ENCODE measurements around the gene STAB1.

Gene STAB1

GRCh38 chr3:52487788-52488691 lies 7.1 kb upstream of the STAB1 start:
- H3K4me3 ChIP-seq (ENCODE audit: low read depth, low read length): no peak overlapping the region
- TF ChIP-seq CTCF (IDR thresholded peaks at IDR 0.05; ENCODE audit: low read depth, low read length, missing control alignments): no peak
- no peak for DNase-seq (ENCODE audit: low read depth)

- no peak for DNase-seq (ENCODE audit: low read depth)
- H3K4me3 ChIP-seq (ENCODE audit: low read depth, low read length): no peak overlapping the region
- no peak for TF ChIP-seq CTCF (IDR thresholded peaks at IDR 0.05; ENCODE audit: low read depth, low read length, missing control alignments)
These were observed 6.4 kb upstream of the STAB1 start for GRCh38 chr3:52488746-52489145.

DNA sequence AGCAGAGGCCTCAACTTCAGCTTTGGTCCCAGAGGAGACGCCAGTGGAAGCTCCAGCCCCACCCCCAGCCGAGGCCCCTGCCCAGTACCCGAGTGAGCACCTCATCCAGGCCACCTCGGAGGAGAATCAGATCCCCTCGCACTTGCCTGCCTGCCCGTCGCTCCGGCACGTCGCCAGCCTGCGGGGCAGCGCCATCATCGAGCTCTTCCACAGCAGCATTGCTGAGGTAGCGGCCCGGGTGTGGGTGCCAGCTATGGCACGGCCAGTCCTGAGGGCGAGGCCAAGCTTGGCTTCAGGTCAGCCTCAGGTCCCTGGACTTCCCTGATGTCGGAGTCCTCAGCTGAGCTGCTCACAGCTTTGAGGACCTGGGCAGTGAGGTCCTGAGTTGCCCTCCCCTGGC lies 5.7 kb upstream of the STAB1 start:
- H3K4me3 ChIP-seq (ENCODE audit: low read depth, low read length): no peak overlapping the region
- no peak for TF ChIP-seq CTCF (IDR thresholded peaks at IDR 0.05; ENCODE audit: low read depth, low read length, missing control alignments)
- no peak for DNase-seq (ENCODE audit: low read depth)

- H3K4me3 ChIP-seq (ENCODE audit: low read depth, low read length): no peak overlapping the region
- DNase-seq (ENCODE audit: low read depth): no peak
These were observed 4.9 kb upstream of the STAB1 start for GRCh38 chr3:52490035-52490938.

GRCh38 chr3:52490939-52491526 lies 4.1 kb upstream of the STAB1 start:
- DNase-seq (ENCODE audit: low read depth): no peak
- TF ChIP-seq CTCF (IDR thresholded peaks at IDR 0.05; ENCODE audit: low read depth, low read length, missing control alignments): no peak
- no peak overlapping the region for H3K4me3 ChIP-seq (ENCODE audit: low read depth, low read length)

More at GRCh38 chr3:52490035-52490938, 4.9 kb upstream of the STAB1 start:
- TF ChIP-seq CTCF (IDR thresholded peaks at IDR 0.05; ENCODE audit: low read depth, low read length, missing control alignments): no peak

DNA sequence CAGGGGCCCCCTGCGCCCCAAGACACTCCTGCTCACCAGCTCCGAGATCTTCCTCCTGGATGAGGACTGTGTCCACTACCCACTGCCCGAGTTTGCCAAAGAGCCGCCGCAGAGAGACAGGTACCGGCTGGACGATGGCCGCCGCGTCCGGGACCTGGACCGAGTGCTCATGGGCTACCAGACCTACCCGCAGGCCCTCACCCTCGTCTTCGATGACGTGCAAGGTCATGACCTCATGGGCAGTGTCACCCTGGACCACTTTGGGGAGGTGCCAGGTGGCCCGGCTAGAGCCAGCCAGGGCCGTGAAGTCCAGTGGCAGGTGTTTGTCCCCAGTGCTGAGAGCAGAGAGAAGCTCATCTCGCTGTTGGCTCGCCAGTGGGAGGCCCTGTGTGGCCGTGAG lies 3.1 kb upstream of the STAB1 start:
- H3K4me3 ChIP-seq (ENCODE audit: low read depth, low read length): no peak overlapping the region
- no peak for TF ChIP-seq CTCF (IDR thresholded peaks at IDR 0.05; ENCODE audit: low read depth, low read length, missing control alignments)
- DNase-seq (ENCODE audit: low read depth): no peak

Data from GM12864 (cell line).